Measurements from ENCODE around the gene KDM6A. TPM values are rescaled to one million over a fixed set of nuclear protein-coding genes. Genes with fewer than 3 reads are reported as not detected.
A peak's percentile ranks its signal among the peaks of the same experiment; 100 is the strongest.
"Not testable (repeated sequence)": the region's sequence is repeated elsewhere in the genome, so short reads cannot be mapped to it uniquely, and the experiment has no call there.

Gene KDM6A
- total and polyA plus RNA-seq, 2 donors (not counting 1 experiment from before 2014, with no cell fraction given), result 33.3 to 57.0 TPM

- Histone ChIP-seq H3K9ac (ENCODE audit: low read length) (no peak overlapping the region), H3K27ac (ENCODE audit: low read length in 2 of 2) (peak overlapping the region in 1 of 2 donors; percentile 18), H3K9me3 (ENCODE audit: control extremely low read depth in 1 of 3, control insufficient read depth in 2 of 3, insufficient read depth in 1 of 3, low read length in 2 of 3) (peaks cover 0 to 11% (median 0%) of the 10 kb centered on the region in 3 donors), H4K20me1 (ENCODE audit: control insufficient read depth, insufficient read depth, low read length, poor library complexity, severe bottlenecking) (peaks cover 77% of the 10 kb centered on the region), H3K4me2 (replicated peaks; ENCODE audit: low read depth, low read length, poor library complexity, severe bottlenecking) (peak overlapping the region; percentile 27), H3K4me3 (ENCODE audit: control extremely low read depth in 1 of 5, extremely low read depth in 1 of 5, insufficient read depth in 1 of 5, low read depth in 2 of 5, low read length in 4 of 5) (no peak overlapping the region), H3K79me2 (ENCODE audit: control insufficient read depth, insufficient read depth, low read length) (peaks cover 92% of the 10 kb centered on the region), H3K27me3 (replicated peaks in 1 of 4; ENCODE audit: control extremely low read depth in 1 of 4, control insufficient read depth in 3 of 4, insufficient read depth in 4 of 4, low read length in 3 of 4) (no peaks in the 10 kb centered on the region), H3K4me1 (ENCODE audit: control insufficient read depth in 2 of 2, insufficient read depth in 2 of 2, low read length in 2 of 2) (peaks cover 37 to 59% of the 10 kb centered on the region in 2 donors), H3K36me3 (replicated peaks in 1 of 2; ENCODE audit: control extremely low read depth in 1 of 2, control insufficient read depth in 1 of 2, extremely low read depth in 1 of 2, insufficient read depth in 2 of 2, low read length in 1 of 2) (peaks cover 0 to 1% of the 10 kb centered on the region in 2 experiments), H2AFZ (ENCODE audit: insufficient read depth, low read depth, low read length, poor library complexity, severe bottlenecking) (no peak overlapping the region)
- Mint-ChIP-seq H3K4me1 (peaks cover 56% of the 10 kb centered on the region), H3K27me3 (no peaks in the 10 kb centered on the region), H3K27ac (peak overlapping the region; percentile 42), H3K4me3 (peak overlapping the region; percentile 8), H3K9me3 (ENCODE audit: insufficient read depth) (no peaks in the 10 kb centered on the region)
- TF ChIP-seq, protein P1, sequence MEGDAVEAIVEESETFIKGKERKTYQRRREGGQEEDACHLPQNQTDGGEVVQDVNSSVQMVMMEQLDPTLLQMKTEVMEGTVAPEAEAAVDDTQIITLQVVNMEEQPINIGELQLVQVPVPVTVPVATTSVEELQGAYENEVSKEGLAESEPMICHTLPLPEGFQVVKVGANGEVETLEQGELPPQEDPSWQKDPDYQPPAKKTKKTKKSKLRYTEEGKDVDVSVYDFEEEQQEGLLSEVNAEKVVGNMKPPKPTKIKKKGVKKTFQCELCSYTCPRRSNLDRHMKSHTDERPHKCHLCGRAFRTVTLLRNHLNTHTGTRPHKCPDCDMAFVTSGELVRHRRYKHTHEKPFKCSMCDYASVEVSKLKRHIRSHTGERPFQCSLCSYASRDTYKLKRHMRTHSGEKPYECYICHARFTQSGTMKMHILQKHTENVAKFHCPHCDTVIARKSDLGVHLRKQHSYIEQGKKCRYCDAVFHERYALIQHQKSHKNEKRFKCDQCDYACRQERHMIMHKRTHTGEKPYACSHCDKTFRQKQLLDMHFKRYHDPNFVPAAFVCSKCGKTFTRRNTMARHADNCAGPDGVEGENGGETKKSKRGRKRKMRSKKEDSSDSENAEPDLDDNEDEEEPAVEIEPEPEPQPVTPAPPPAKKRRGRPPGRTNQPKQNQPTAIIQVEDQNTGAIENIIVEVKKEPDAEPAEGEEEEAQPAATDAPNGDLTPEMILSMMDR (IDR thresholded peaks at IDR 0.05), result no peak
- TF ChIP-seq EZH2 (IDR thresholded peaks at IDR 0.05; ENCODE audit: borderline replicate concordance, insufficient read depth, low read depth, low read length, poor library complexity, severe bottlenecking), result no peak
- intact Hi-C loops (cut with micrococcal nuclease), result loop anchor here (5.0 kb wide), 1 partner anchor 37 kb away; the partner anchor contains the start of gene KDM6A
- POLR2A ChIA-PET, result no interaction called here
- WGBS (ENCODE audit: insufficient coverage), result no CpG with 5 or more reads among the region's 3 CpGs
- DNase-seq, result no peak
- CTCF ChIA-PET, result no interaction called here
- ATAC-seq (ENCODE audit: low read depth), result no peak
Observed at GRCh38 chrX:44908827-44909226, 35.8 kb downstream of the KDM6A start.

GRCh38 chrX:44910508-44910907, 37.5 kb downstream of the KDM6A start:
- H3K27me3 Mint-ChIP-seq; intact Hi-C loops (cut with micrococcal nuclease); H3K4me3 Mint-ChIP-seq; DNase-seq; H3K4me2 ChIP-seq (replicated peaks; ENCODE audit: low read depth, low read length, poor library complexity, severe bottlenecking); H3K4me3 ChIP-seq (ENCODE audit: control extremely low read depth in 1 of 5, extremely low read depth in 1 of 5, insufficient read depth in 1 of 5, low read depth in 2 of 5, low read length in 4 of 5); H3K36me3 ChIP-seq (replicated peaks in 1 of 2; ENCODE audit: control extremely low read depth in 1 of 2, control insufficient read depth in 1 of 2, extremely low read depth in 1 of 2, insufficient read depth in 2 of 2, low read length in 1 of 2); H3K27ac ChIP-seq (ENCODE audit: low read length in 2 of 2); H3K9ac ChIP-seq (ENCODE audit: low read length); CTCF ChIA-PET; H2AFZ ChIP-seq (ENCODE audit: insufficient read depth, low read depth, low read length, poor library complexity, severe bottlenecking); H3K9me3 Mint-ChIP-seq (ENCODE audit: insufficient read depth); H3K27ac Mint-ChIP-seq; POLR2A ChIA-PET; H3K27me3 ChIP-seq (replicated peaks in 1 of 4; ENCODE audit: control extremely low read depth in 1 of 4, control insufficient read depth in 3 of 4, insufficient read depth in 4 of 4, low read length in 3 of 4); ATAC-seq (ENCODE audit: low read depth): not testable (repeated sequence)
- peaks cover 53% of the 10 kb centered on the region for H3K4me1 Mint-ChIP-seq
- H3K4me1 ChIP-seq (ENCODE audit: control insufficient read depth in 2 of 2, insufficient read depth in 2 of 2, low read length in 2 of 2), result peaks cover 32 to 58% of the 10 kb centered on the region in 2 donors
- peaks cover 0 to 11% (median 0%) of the 10 kb centered on the region in 3 donors for H3K9me3 ChIP-seq (ENCODE audit: control extremely low read depth in 1 of 3, control insufficient read depth in 2 of 3, insufficient read depth in 1 of 3, low read length in 2 of 3)
- peaks cover 77% of the 10 kb centered on the region for H4K20me1 ChIP-seq (ENCODE audit: control insufficient read depth, insufficient read depth, low read length, poor library complexity, severe bottlenecking)
- peaks cover 92% of the 10 kb centered on the region for H3K79me2 ChIP-seq (ENCODE audit: control insufficient read depth, insufficient read depth, low read length)
- WGBS (ENCODE audit: insufficient coverage), result no CpG with 5 or more reads among the region's 4 CpGs

DNA sequence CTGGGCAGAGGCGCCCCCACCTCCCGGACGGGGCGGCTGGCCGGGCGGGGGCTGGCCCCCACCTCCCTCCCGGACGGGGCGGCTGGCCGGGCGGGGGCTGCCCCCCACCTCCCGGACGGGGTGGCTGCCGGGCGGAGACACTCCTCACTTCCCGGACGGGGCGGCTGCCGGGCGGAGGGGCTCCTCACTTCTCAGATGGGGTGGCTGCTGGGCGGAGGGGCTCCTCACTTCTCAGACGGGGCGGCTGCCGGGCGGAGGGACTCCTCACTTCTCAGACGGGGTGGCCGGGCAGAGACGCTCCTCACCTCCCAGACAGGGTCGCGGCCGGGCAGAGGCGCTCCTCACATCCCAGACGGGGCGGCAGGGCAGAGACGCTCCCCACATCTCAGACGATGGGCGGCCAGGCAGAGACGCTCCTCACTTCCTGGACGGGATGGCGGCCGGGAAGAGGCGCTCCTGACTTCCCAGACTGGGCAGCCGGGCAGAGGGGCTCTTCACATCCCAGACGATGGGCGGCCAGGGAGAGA, 38.1 kb downstream of the KDM6A start:
- H3K27me3 Mint-ChIP-seq; H3K27ac ChIP-seq (ENCODE audit: low read length in 2 of 2); H3K9me3 Mint-ChIP-seq (ENCODE audit: insufficient read depth); H3K4me3 ChIP-seq (ENCODE audit: control extremely low read depth in 1 of 5, extremely low read depth in 1 of 5, insufficient read depth in 1 of 5, low read depth in 2 of 5, low read length in 4 of 5); DNase-seq; POLR2A ChIA-PET; H3K36me3 ChIP-seq (replicated peaks in 1 of 2; ENCODE audit: control extremely low read depth in 1 of 2, control insufficient read depth in 1 of 2, extremely low read depth in 1 of 2, insufficient read depth in 2 of 2, low read length in 1 of 2); H3K4me2 ChIP-seq (replicated peaks; ENCODE audit: low read depth, low read length, poor library complexity, severe bottlenecking); CTCF ChIA-PET; ATAC-seq (ENCODE audit: low read depth); intact Hi-C loops (cut with micrococcal nuclease); H3K4me3 Mint-ChIP-seq; H3K27ac Mint-ChIP-seq; H3K9ac ChIP-seq (ENCODE audit: low read length); H3K27me3 ChIP-seq (replicated peaks in 1 of 4; ENCODE audit: control extremely low read depth in 1 of 4, control insufficient read depth in 3 of 4, insufficient read depth in 4 of 4, low read length in 3 of 4); H2AFZ ChIP-seq (ENCODE audit: insufficient read depth, low read depth, low read length, poor library complexity, severe bottlenecking): not testable (repeated sequence)
- 95% methylated on average over 4 of the region's 45 CpGs for WGBS (ENCODE audit: insufficient coverage)
- Histone ChIP-seq H3K9me3 (ENCODE audit: control extremely low read depth in 1 of 3, control insufficient read depth in 2 of 3, insufficient read depth in 1 of 3, low read length in 2 of 3) (peaks cover 0 to 11% (median 0%) of the 10 kb centered on the region in 3 donors), H4K20me1 (ENCODE audit: control insufficient read depth, insufficient read depth, low read length, poor library complexity, severe bottlenecking) (peaks cover 73% of the 10 kb centered on the region), H3K79me2 (ENCODE audit: control insufficient read depth, insufficient read depth, low read length) (peaks cover 92% of the 10 kb centered on the region), H3K4me1 (ENCODE audit: control insufficient read depth in 2 of 2, insufficient read depth in 2 of 2, low read length in 2 of 2) (peaks cover 29 to 54% of the 10 kb centered on the region in 2 donors)
- H3K4me1 Mint-ChIP-seq, result peaks cover 52% of the 10 kb centered on the region

Measured in B cell (primary cell).